ENCODE results near the gene HGFAC. TPM values are rescaled to one million over a fixed set of nuclear protein-coding genes. Genes with fewer than 3 reads are reported as not detected.

Gene HGFAC
- total RNA-seq, 2 experiments from 2014 or later: 0.25 to 0.75 TPM

DNA sequence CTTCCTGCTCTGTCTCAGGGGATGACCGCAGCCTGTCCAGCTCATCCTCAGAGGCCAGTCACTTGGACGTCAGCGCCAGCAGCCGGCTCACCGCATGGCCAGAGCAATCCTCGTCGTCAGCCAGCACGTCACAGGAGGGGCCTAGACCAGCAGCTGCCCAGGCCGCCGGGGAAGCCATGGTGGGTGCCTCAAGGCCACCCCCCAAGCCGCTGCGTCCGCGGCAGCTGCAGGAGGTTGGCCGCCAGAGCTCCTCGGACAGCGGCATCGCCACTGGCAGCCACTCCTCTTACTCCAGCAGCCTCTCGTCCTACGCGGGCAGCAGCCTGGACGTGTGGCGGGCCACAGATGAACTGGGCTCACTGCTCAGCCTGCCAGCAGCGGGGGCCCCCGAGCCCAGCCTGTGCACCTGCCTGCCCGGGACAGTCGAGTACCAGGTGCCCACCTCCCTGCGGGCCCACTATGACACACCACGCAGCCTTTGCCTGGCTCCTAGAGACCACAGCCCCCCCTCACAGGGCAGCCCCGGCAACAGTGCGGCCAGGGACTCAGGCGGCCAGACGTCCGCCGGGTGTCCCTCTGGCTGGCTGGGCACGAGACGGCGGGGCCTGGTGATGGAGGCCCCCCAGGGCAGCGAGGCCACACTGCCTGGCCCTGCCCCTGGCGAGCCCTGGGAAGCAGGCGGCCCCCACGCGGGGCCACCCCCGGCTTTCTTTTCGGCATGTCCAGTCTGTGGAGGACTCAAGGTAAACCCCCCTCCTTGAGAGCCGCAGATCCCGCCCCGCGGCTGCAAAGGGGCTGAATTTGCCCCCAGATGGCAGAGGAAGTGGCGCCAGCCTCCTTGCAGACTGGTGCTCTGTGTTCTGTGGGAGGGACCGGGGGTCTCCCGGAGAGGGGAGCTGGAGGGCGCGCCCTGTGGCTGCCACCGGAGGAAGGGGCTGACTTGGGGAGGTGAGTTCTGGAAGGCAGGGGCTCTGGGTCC, 51.3 kb downstream of the HGFAC start:
- intact Hi-C loops (cut with DNase I, micrococcal nuclease): no loop called here
- DNase-seq: no peak
- Histone ChIP-seq H3K4me1 (ENCODE audit: insufficient read depth, low read length) (no peaks in the 10 kb centered on the region), H3K9me3 (ENCODE audit: control insufficient read depth in 1 of 2, insufficient read depth in 1 of 2, low read length in 2 of 2) (peaks cover 0 to 16% of the 10 kb centered on the region in 2 experiments), H3K27me3 (ENCODE audit: control insufficient read depth in 1 of 2, insufficient read depth in 2 of 2, low read length in 2 of 2) (peaks cover 15 to 44% of the 10 kb centered on the region in 2 experiments), H3K4me3 (ENCODE audit: low read length) (no peak overlapping the region), H3K36me3 (ENCODE audit: insufficient read depth, low read length) (no peaks in the 10 kb centered on the region), H3K27ac (ENCODE audit: low read depth in 1 of 2, low read length in 2 of 2) (no peak overlapping the region)
- Mint-ChIP-seq H3K27me3 (peaks cover 32% of the 10 kb centered on the region), H3K4me1 (ENCODE audit: low read depth) (no peaks in the 10 kb centered on the region), H3K4me3 (no peak overlapping the region), H3K36me3 (ENCODE audit: low read depth) (no peaks in the 10 kb centered on the region), H3K9me3 (no peaks in the 10 kb centered on the region), H3K27ac (no peak overlapping the region)
- POLR2A ChIA-PET: no interaction called here
- TF ChIP-seq, protein P1, sequence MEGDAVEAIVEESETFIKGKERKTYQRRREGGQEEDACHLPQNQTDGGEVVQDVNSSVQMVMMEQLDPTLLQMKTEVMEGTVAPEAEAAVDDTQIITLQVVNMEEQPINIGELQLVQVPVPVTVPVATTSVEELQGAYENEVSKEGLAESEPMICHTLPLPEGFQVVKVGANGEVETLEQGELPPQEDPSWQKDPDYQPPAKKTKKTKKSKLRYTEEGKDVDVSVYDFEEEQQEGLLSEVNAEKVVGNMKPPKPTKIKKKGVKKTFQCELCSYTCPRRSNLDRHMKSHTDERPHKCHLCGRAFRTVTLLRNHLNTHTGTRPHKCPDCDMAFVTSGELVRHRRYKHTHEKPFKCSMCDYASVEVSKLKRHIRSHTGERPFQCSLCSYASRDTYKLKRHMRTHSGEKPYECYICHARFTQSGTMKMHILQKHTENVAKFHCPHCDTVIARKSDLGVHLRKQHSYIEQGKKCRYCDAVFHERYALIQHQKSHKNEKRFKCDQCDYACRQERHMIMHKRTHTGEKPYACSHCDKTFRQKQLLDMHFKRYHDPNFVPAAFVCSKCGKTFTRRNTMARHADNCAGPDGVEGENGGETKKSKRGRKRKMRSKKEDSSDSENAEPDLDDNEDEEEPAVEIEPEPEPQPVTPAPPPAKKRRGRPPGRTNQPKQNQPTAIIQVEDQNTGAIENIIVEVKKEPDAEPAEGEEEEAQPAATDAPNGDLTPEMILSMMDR (IDR thresholded peaks at IDR 0.05): no peak
- CTCF ChIA-PET: no interaction called here
- ATAC-seq (ENCODE audit: poor library complexity): no peak

DNA sequence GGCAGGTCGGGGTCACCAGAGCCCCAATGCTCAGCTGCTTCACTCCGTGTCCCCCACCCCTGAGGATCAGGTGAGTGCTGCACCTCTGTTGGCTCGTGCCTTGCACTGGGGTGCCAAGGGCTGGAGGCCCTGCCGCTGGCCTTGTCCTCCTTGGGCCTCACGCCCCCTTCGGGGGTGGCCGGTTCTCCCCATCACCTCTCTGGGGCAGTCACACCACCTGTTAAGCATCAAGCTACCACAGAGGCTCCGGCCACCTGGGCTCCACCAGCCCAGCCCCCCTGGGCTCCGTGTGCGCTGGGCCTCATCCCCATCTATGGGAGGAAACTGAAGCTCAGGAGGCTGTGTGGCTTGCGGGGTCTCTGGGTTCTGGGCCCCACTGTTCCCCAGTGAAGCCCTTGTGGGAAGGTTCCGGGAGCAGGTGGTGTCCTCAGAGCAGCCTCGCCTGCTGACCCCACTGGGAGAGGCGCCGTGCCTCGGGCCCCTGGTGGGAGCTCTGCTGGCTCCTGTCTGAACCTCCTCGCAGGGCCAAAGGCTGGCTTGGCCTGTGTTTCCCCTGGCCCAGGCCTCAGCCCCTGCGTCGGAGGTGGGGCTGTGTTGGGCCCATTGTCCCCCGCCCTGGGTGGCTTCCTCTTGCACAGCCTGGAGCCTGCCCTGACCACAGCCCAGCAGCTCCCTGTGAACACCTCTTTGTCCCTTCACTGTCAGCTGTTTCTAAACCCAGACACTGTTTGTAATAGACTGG, 52.1 kb downstream of the HGFAC start:
- Histone ChIP-seq H3K4me1 (ENCODE audit: insufficient read depth, low read length) (no peaks in the 10 kb centered on the region), H3K27ac (ENCODE audit: low read depth in 1 of 2, low read length in 2 of 2) (no peak overlapping the region), H3K4me3 (ENCODE audit: low read length) (no peak overlapping the region), H3K27me3 (ENCODE audit: control insufficient read depth in 1 of 2, insufficient read depth in 2 of 2, low read length in 2 of 2) (peaks cover 15 to 44% of the 10 kb centered on the region in 2 experiments), H3K9me3 (ENCODE audit: control insufficient read depth in 1 of 2, insufficient read depth in 1 of 2, low read length in 2 of 2) (peaks cover 0 to 16% of the 10 kb centered on the region in 2 experiments), H3K36me3 (ENCODE audit: insufficient read depth, low read length) (no peaks in the 10 kb centered on the region)
- Mint-ChIP-seq H3K4me3 (no peak overlapping the region), H3K9me3 (no peaks in the 10 kb centered on the region), H3K36me3 (ENCODE audit: low read depth) (no peaks in the 10 kb centered on the region), H3K27ac (no peak overlapping the region), H3K4me1 (ENCODE audit: low read depth) (no peaks in the 10 kb centered on the region), H3K27me3 (peaks cover 26% of the 10 kb centered on the region)
- intact Hi-C loops (cut with DNase I, micrococcal nuclease): no loop called here
- ATAC-seq (ENCODE audit: poor library complexity): no peak
- ChIA-PET POLR2A (no interaction called here), CTCF (no interaction called here)
- no peak for DNase-seq
- TF ChIP-seq, protein P1 (IDR thresholded peaks at IDR 0.05): no peak

DNA sequence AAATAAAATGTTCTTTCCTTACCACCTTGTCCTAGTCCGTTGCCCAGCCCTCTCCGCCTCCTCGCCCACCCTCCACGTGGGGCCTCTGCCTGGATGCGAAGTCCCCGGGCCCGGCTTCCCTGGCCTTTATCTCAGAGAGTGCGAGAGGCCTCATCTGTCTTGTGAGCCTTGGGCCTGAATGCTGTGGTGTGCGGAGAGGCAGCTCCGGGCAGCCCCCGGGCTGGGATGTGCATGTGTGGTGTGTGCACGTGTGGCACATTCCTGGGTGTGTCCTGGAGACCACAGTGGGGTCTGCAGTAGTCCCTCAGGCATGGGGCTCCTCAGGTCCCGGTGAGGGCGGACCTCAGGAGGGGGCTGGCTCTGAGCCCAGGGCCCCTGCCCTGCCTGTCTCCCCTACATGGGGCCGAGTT, 52.7 kb downstream of the HGFAC start:
- peaks cover 15 to 44% of the 10 kb centered on the region in 2 experiments for H3K27me3 ChIP-seq (ENCODE audit: control insufficient read depth in 1 of 2, insufficient read depth in 2 of 2, low read length in 2 of 2)
- no peaks in the 10 kb centered on the region for H3K36me3 ChIP-seq (ENCODE audit: insufficient read depth, low read length)
- POLR2A ChIA-PET: no interaction called here
- ATAC-seq (ENCODE audit: poor library complexity): no peak
- Mint-ChIP-seq H3K36me3 (ENCODE audit: low read depth) (no peaks in the 10 kb centered on the region), H3K9me3 (no peaks in the 10 kb centered on the region), H3K27ac (no peak overlapping the region), H3K4me3 (no peak overlapping the region), H3K27me3 (peaks cover 20% of the 10 kb centered on the region), H3K4me1 (ENCODE audit: low read depth) (no peaks in the 10 kb centered on the region)
- intact Hi-C loops (cut with DNase I, micrococcal nuclease): no loop called here
- CTCF ChIA-PET: no interaction called here
- no peak overlapping the region for H3K4me3 ChIP-seq (ENCODE audit: low read length)
- H3K27ac ChIP-seq (ENCODE audit: low read depth in 1 of 2, low read length in 2 of 2): no peak overlapping the region
- H3K9me3 ChIP-seq (ENCODE audit: control insufficient read depth in 1 of 2, insufficient read depth in 1 of 2, low read length in 2 of 2): peaks cover 0 to 16% of the 10 kb centered on the region in 2 experiments
- TF ChIP-seq, protein P1 (IDR thresholded peaks at IDR 0.05): no peak
- H3K4me1 ChIP-seq (ENCODE audit: insufficient read depth, low read length): no peaks in the 10 kb centered on the region
- no peak for DNase-seq

All from CD4-positive, alpha-beta T cell (primary cell).